Liver (tissue), 9 donors: ENCODE data around the gene CAMK1D. TPM values are rescaled to one million over a fixed set of nuclear protein-coding genes. Genes with fewer than 3 reads are reported as not detected.

ENCODE experiments used
- DNase-seq: peaks from one replicate; pipeline ENCODE4 v3.0.0-alpha.2; 2017; ENCODE audit warnings: low spot score
- H3K27ac ChIP-seq, 2 donors: one replicate each; pipeline ENCODE4 v1.7.0; 2013; ENCODE audit warnings: inconsistent platforms in 2 of 2, low read length in 2 of 2, control low read depth in 1 of 2, low read depth in 1 of 2, mild to moderate bottlenecking in 1 of 2
- H3K27me3 ChIP-seq, 4 donors: one replicate each; pipeline versions ENCODE4 v1.6.1 to v1.7.0; 2013; ENCODE audit warnings: low read length in 3 of 4, inconsistent platforms in 1 of 4, mild to moderate bottlenecking in 1 of 4, moderate library complexity in 1 of 4; ENCODE audit not compliant: control insufficient read depth in 4 of 4, insufficient read depth in 4 of 4
- H3K36me3 ChIP-seq, 4 donors: one replicate each; pipeline versions ENCODE4 v1.6.1 to v1.7.0; 2013; ENCODE audit warnings: low read length in 3 of 4, mild to moderate bottlenecking in 3 of 4, low read depth in 1 of 4, moderate library complexity in 1 of 4; ENCODE audit not compliant: control insufficient read depth in 4 of 4, insufficient read depth in 3 of 4
- H3K4me1 ChIP-seq, 4 donors: one replicate each; pipeline versions ENCODE4 v1.6.1 to v1.7.0; 2013; ENCODE audit warnings: low read length in 3 of 4, mild to moderate bottlenecking in 3 of 4, moderate library complexity in 1 of 4; ENCODE audit not compliant: control insufficient read depth in 4 of 4, insufficient read depth in 4 of 4
- H3K4me3 ChIP-seq, 3 donors: one replicate each; pipeline versions ENCODE4 v1.6.1 to v1.7.0; 2013; ENCODE audit warnings: low read length in 3 of 3, control low read depth in 1 of 3, low read depth in 1 of 3, mild to moderate bottlenecking in 1 of 3
- H3K9ac ChIP-seq, 2 donors: one replicate each; pipeline ENCODE4 v1.7.0; 2013; ENCODE audit warnings: low read length in 2 of 2, mild to moderate bottlenecking in 2 of 2, moderate library complexity in 2 of 2, control low read depth in 1 of 2, low read depth in 1 of 2
- H3K9me3 ChIP-seq, 4 donors: one replicate each; pipeline versions ENCODE4 v1.6.1 to v1.7.0; 2013; ENCODE audit warnings: low read length in 3 of 4; ENCODE audit not compliant: control insufficient read depth in 4 of 4
- CTCF ChIP-seq: fragments of 150-350 bp; IDR thresholded peaks from 2 replicates; pipeline ENCODE4 v1.5.1; 2017; ENCODE audit warnings: improper control_type of control experiment, low read depth, low read length; ENCODE audit not compliant: missing input control
- EGR1 ChIP-seq, 2 donors: IDR thresholded peaks; 2 replicates each; pipeline ENCODE4 v1.6.1; 2016 to 2018; ENCODE audit warnings: antibody characterized with exemption in 2 of 2, low read depth in 2 of 2
- FOXA1 ChIP-seq: IDR thresholded peaks from 2 replicates; pipeline ENCODE4 v1.6.1; 2016; ENCODE audit warnings: antibody characterized with exemption
- FOXA2 ChIP-seq: IDR thresholded peaks from 2 replicates; pipeline ENCODE4 v1.6.1; 2016; ENCODE audit warnings: antibody characterized with exemption
- GABPA ChIP-seq, 2 donors: IDR thresholded peaks in 1 of 2; conservative IDR thresholded peaks in 1 of 2; 2 replicates each; pipeline ENCODE4 v1.6.1; 2016; ENCODE audit warnings: antibody characterized with exemption in 2 of 2, mild to moderate bottlenecking in 1 of 2, moderate library complexity in 1 of 2
- HNF4A ChIP-seq, 2 donors: conservative IDR thresholded peaks; 2 replicates each; pipeline ENCODE4 v1.6.1; 2016; ENCODE audit warnings: antibody characterized with exemption in 2 of 2, mild to moderate bottlenecking in 2 of 2
- HNF4G ChIP-seq: IDR thresholded peaks from 2 replicates; pipeline ENCODE4 v1.6.1; 2016; ENCODE audit warnings: antibody characterized with exemption
- JUND ChIP-seq, 2 donors: IDR thresholded peaks; 2 replicates each; pipeline ENCODE4 v1.6.1; 2016; ENCODE audit warnings: antibody characterized with exemption in 2 of 2
- MAX ChIP-seq: IDR thresholded peaks from 2 replicates; pipeline ENCODE4 v1.6.1; 2016; ENCODE audit warnings: antibody characterized with exemption
- NR2F2 ChIP-seq: IDR thresholded peaks from 2 replicates; pipeline ENCODE4 v1.6.1; 2016; ENCODE audit warnings: antibody characterized with exemption
- RAD21 ChIP-seq, 2 donors: IDR thresholded peaks; 2 replicates each; pipeline ENCODE4 v1.6.1; 2016; ENCODE audit warnings: antibody characterized with exemption in 2 of 2, mild to moderate bottlenecking in 2 of 2
- RXRA ChIP-seq, 2 donors: IDR thresholded peaks; 2 replicates each; pipeline ENCODE4 v1.6.1; 2017 to 2018; ENCODE audit warnings: antibody characterized with exemption in 2 of 2, mild to moderate bottlenecking in 1 of 2
- SP1 ChIP-seq: IDR thresholded peaks from 2 replicates; pipeline ENCODE4 v1.6.1; 2018; ENCODE audit warnings: antibody characterized with exemption, mild to moderate bottlenecking
- TAF1 ChIP-seq: conservative IDR thresholded peaks from 2 replicates; pipeline ENCODE4 v1.6.1; 2016; ENCODE audit warnings: antibody characterized with exemption, mild to moderate bottlenecking
- YY1 ChIP-seq: IDR thresholded peaks from 2 replicates; pipeline ENCODE4 v1.6.1; 2016; ENCODE audit warnings: antibody characterized with exemption, mild to moderate bottlenecking
- WGBS: extraction: QIAGEN DNeasy Blood & Tissue Kit; methylation state at CpG from one replicate; pipeline ENCODE4 v1.1.7; 2013; 5-methylcytosine and 5-hydroxymethylcytosine counted together
- polyA plus RNA-seq, 2 donors: library from polyadenylated mRNA; stranded (reverse) in 1 of 2; unstranded in 1 of 2; fragments of 200-250 nt in 1 of 2; fragments of >200 nt in 1 of 2; fragmentation: Nextera tagmentation in 1 of 2; extraction: Ambion mirVana in 1 of 2; gene quantifications; one replicate each; pipeline versions ENCODE4 v1.2.1 to v1.2.3, GENCODE V29; 2013 to 2015
- total RNA-seq, 2 donors: library from RNA; depleted of rRNA; stranded (reverse); fragments of >200 nt; gene quantifications; one replicate each; pipeline ENCODE4 v1.2.3, GENCODE V29; 2014
- TF ChIP-seq, protein P1 (sequence below): IDR thresholded peaks from 2 replicates; pipeline ENCODE4 v1.6.1; 2016; ENCODE audit warnings: antibody characterized with exemption
- TF ChIP-seq, protein P2 (sequence below): IDR thresholded peaks from 2 replicates; pipeline ENCODE4 v1.6.1; 2016; ENCODE audit warnings: antibody characterized with exemption
- TF ChIP-seq, protein P3 (sequence below): IDR thresholded peaks from 2 replicates; pipeline ENCODE4 v1.6.1; 2016; ENCODE audit warnings: antibody characterized with exemption, mild to moderate bottlenecking
- donor health status: healthy.
- donor health status: healthy.
- donor health status: healthy.
- donor health status: healthy.
- donor health status: healthy.

Gene CAMK1D
- total and polyA plus RNA-seq, 4 donors: 2.7 to 10.1 (median 4.2) TPM

DNA sequence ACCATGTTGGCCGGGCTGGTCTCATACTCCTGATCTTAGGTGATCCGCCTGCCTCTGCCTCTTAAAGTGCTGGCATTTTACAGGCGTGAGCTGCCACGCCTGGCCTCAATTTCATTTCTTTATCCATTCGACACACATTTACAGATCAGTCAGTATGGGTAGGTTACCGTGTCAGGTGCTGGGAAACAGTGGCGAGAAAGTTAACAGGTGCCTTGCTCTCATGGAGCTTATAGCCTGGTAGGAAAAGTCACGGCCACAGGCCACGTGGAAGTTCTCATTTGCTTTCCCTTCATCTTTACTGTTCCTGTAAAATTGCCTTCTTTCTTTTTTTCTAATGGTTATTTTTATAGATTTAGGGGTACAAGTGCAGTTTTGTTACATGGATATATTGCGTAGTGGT is 2.6 kb upstream of the CAMK1D start:
- H3K9me3 ChIP-seq: no peaks in the 10 kb centered on the region
- no peak overlapping the region for H3K27ac ChIP-seq
- no peaks in the 10 kb centered on the region for H3K36me3 ChIP-seq
- no peak overlapping the region for H3K4me3 ChIP-seq
- 91% methylated on average over 10 of the region's 10 CpGs for WGBS
- H3K4me1 ChIP-seq: peaks cover 6 to 30% (median 20%) of the 10 kb centered on the region in 4 donors
- no peak for TF ChIP-seq EGR1 (IDR thresholded peaks at IDR 0.05; ENCODE audit: low read depth in 2 of 2)
- TF ChIP-seq, protein P1, sequence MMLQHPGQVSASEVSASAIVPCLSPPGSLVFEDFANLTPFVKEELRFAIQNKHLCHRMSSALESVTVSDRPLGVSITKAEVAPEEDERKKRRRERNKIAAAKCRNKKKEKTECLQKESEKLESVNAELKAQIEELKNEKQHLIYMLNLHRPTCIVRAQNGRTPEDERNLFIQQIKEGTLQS: no peak
- TF ChIP-seq TAF1: no peak
- TF ChIP-seq, protein P2, sequence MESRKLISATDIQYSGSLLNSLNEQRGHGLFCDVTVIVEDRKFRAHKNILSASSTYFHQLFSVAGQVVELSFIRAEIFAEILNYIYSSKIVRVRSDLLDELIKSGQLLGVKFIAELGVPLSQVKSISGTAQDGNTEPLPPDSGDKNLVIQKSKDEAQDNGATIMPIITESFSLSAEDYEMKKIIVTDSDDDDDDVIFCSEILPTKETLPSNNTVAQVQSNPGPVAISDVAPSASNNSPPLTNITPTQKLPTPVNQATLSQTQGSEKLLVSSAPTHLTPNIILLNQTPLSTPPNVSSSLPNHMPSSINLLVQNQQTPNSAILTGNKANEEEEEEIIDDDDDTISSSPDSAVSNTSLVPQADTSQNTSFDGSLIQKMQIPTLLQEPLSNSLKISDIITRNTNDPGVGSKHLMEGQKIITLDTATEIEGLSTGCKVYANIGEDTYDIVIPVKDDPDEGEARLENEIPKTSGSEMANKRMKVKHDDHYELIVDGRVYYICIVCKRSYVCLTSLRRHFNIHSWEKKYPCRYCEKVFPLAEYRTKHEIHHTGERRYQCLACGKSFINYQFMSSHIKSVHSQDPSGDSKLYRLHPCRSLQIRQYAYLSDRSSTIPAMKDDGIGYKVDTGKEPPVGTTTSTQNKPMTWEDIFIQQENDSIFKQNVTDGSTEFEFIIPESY: no peak
- no peak for DNase-seq
- no peak overlapping the region for H3K9ac ChIP-seq
- no peaks in the 10 kb centered on the region for H3K27me3 ChIP-seq

DNA sequence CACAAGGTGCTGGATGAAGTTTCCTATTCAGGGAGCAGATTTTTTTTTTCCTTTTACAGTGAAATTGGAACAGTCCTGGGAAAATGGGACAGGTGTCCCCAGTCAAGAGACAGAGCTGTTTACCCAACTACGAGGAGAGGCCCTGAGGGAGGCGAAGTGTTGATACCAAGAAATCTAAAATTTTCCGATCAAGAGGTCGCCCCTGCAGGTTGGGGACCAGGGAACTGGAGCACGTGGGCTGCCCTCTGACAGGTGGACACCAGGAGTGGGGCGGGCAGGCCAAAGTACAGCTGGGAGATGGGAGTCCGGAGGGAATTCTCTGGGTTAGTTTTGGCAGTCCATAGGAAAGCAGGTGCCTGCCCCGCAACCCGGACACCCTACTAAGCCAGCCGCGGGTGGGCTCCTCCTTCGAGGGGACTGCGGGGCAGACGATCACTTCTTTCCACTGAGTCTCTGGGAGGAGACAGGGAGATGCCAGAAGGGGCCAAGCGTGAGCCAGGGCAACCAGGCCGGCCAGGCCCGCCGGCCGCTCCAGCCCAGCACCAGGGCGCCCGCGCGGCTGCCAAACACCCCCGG is 965 bp upstream of the CAMK1D start:
- peak overlapping the region; percentile 62 to 80 for H3K9ac ChIP-seq
- peak; percentile 21 for TF ChIP-seq MAX
- no peak for TF ChIP-seq FOXA2
- peak; percentile 57 for TF ChIP-seq YY1
- peak; percentile 49 for TF ChIP-seq HNF4G
- peak; percentile 68 for TF ChIP-seq SP1
- TF ChIP-seq, protein P3, sequence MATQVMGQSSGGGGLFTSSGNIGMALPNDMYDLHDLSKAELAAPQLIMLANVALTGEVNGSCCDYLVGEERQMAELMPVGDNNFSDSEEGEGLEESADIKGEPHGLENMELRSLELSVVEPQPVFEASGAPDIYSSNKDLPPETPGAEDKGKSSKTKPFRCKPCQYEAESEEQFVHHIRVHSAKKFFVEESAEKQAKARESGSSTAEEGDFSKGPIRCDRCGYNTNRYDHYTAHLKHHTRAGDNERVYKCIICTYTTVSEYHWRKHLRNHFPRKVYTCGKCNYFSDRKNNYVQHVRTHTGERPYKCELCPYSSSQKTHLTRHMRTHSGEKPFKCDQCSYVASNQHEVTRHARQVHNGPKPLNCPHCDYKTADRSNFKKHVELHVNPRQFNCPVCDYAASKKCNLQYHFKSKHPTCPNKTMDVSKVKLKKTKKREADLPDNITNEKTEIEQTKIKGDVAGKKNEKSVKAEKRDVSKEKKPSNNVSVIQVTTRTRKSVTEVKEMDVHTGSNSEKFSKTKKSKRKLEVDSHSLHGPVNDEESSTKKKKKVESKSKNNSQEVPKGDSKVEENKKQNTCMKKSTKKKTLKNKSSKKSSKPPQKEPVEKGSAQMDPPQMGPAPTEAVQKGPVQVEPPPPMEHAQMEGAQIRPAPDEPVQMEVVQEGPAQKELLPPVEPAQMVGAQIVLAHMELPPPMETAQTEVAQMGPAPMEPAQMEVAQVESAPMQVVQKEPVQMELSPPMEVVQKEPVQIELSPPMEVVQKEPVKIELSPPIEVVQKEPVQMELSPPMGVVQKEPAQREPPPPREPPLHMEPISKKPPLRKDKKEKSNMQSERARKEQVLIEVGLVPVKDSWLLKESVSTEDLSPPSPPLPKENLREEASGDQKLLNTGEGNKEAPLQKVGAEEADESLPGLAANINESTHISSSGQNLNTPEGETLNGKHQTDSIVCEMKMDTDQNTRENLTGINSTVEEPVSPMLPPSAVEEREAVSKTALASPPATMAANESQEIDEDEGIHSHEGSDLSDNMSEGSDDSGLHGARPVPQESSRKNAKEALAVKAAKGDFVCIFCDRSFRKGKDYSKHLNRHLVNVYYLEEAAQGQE: peak; percentile 57
- no peak for TF ChIP-seq FOXA1
- TF ChIP-seq HNF4A (conservative IDR thresholded peaks at IDR 0.05): peak; percentile 84 to 87
- TF ChIP-seq, protein P1: no peak
- no peak for TF ChIP-seq GABPA (IDR thresholded peaks at IDR 0.05 in 1 of 2, conservative IDR thresholded peaks at IDR 0.05 in 1 of 2)
- peak in 1 of 2 donors; percentile 41 for TF ChIP-seq RAD21 (IDR thresholded peaks at IDR 0.05)
- TF ChIP-seq EGR1 (IDR thresholded peaks at IDR 0.05; ENCODE audit: low read depth in 2 of 2): peak in 1 of 2 donors; percentile 27
- no peak for TF ChIP-seq CTCF
- TF ChIP-seq RXRA (IDR thresholded peaks at IDR 0.05): peak in 1 of 2 donors; percentile 67
- no peak for TF ChIP-seq NR2F2
- no peak for TF ChIP-seq TAF1
- no peak for TF ChIP-seq JUND (IDR thresholded peaks at IDR 0.05)
- TF ChIP-seq, protein P2: no peak
- 11% methylated on average over 24 of the region's 24 CpGs for WGBS
- H3K4me3 ChIP-seq: peak overlapping the region; percentile 60 to 94 (median 76)
- no peaks in the 10 kb centered on the region for H3K27me3 ChIP-seq
- H3K9me3 ChIP-seq: no peaks in the 10 kb centered on the region
- peak overlapping the region; percentile 82 to 83 for H3K27ac ChIP-seq
- H3K4me1 ChIP-seq: peaks cover 6 to 32% (median 21%) of the 10 kb centered on the region in 4 donors
- no peak for DNase-seq
- no peaks in the 10 kb centered on the region for H3K36me3 ChIP-seq
